Naive thymus-derived CD4-positive, alpha-beta T cell (primary cell): ENCODE data around the gene CD44. TPM values are rescaled to one million over a fixed set of nuclear protein-coding genes. Genes with fewer than 3 reads are reported as not detected.

Experiments
- ATAC-seq: fragments of 150-1000 bp; cut with Tn5 transposase; 2 replicates; pipeline ENCODE4 v1.10.0; 2021; ENCODE audit warnings: mild to moderate bottlenecking, moderate library complexity
- CTCF ChIA-PET: fragments of 350-600 bp; sonication (Branson Sonifier 250); formaldehyde crosslinking; loops from one replicate; lab custom pipeline; 2021; ENCODE audit warnings: antibody characterized with exemption; lab: Charles Lee
- POLR2A ChIA-PET: fragments of 350-600 bp; sonication (Branson Sonifier 250); formaldehyde crosslinking; loops from one replicate; lab custom pipeline; 2021; ENCODE audit warnings: antibody characterized with exemption, inconsistent platforms; lab: Charles Lee
- DNase-seq, 9 donors: peaks; one replicate each; pipeline versions ENCODE4 v3.0.0 to v3.0.0-alpha.2; 2020 to 2022; ENCODE audit warnings: mixed read lengths in 1 of 9
- H3K27ac ChIP-seq: one replicate; pipeline ENCODE4 v1.7.0; 2013; ENCODE audit warnings: mild to moderate bottlenecking, low read depth, low read length, moderate library complexity
- H3K27me3 ChIP-seq, 2 donors: one replicate each; pipeline ENCODE4 v1.7.0; 2013; ENCODE audit warnings: low read length in 2 of 2, mild to moderate bottlenecking in 2 of 2, moderate library complexity in 2 of 2; ENCODE audit not compliant: control insufficient read depth in 2 of 2, insufficient read depth in 2 of 2
- H3K36me3 ChIP-seq, 3 experiments: 1 replicate in 2 of 3; 2 replicates in 1 of 3; pipeline ENCODE4 v1.7.0; 2013; ENCODE audit warnings: low read length in 3 of 3, mild to moderate bottlenecking in 3 of 3, moderate library complexity in 1 of 3; ENCODE audit not compliant: insufficient read depth in 3 of 3, control insufficient read depth in 2 of 3
- H3K4me1 ChIP-seq, 2 donors: one replicate each; pipeline ENCODE4 v1.7.0; 2013; ENCODE audit warnings: low read length in 2 of 2, mild to moderate bottlenecking in 2 of 2, moderate library complexity in 1 of 2; ENCODE audit not compliant: control insufficient read depth in 2 of 2, insufficient read depth in 2 of 2
- H3K4me3 ChIP-seq: 2 replicates; pipeline ENCODE4 v1.7.0; 2013; ENCODE audit warnings: mild to moderate bottlenecking, low read length
- H3K9me3 ChIP-seq, 3 experiments: 1 replicate in 2 of 3; 2 replicates in 1 of 3; pipeline ENCODE4 v1.7.0; 2013; ENCODE audit warnings: low read length in 3 of 3; ENCODE audit not compliant: control insufficient read depth in 2 of 3
- H3K27ac Mint-ChIP-seq, 9 donors: one replicate each; pipeline ENCODE4 v1.8.0; 2020 to 2022; ENCODE audit warnings: mixed read lengths in 9 of 9, mild to moderate bottlenecking in 8 of 9, moderate library complexity in 5 of 9, inconsistent platforms in 2 of 9
- H3K27me3 Mint-ChIP-seq, 5 donors: one replicate each; pipeline ENCODE4 v1.8.0; 2021 to 2022; ENCODE audit warnings: mixed read lengths in 5 of 5, mild to moderate bottlenecking in 1 of 5
- H3K36me3 Mint-ChIP-seq, 5 donors: one replicate each; pipeline ENCODE4 v1.8.0; 2020 to 2022; ENCODE audit warnings: mixed read lengths in 5 of 5, mild to moderate bottlenecking in 3 of 5, inconsistent platforms in 1 of 5
- H3K4me1 Mint-ChIP-seq, 7 donors: one replicate each; pipeline ENCODE4 v1.8.0; 2020 to 2022; ENCODE audit warnings: mixed read lengths in 7 of 7, mild to moderate bottlenecking in 3 of 7, inconsistent platforms in 1 of 7
- H3K4me3 Mint-ChIP-seq, 10 donors: one replicate each; pipeline ENCODE4 v1.8.0; 2020 to 2022; ENCODE audit warnings: mild to moderate bottlenecking in 10 of 10, mixed read lengths in 10 of 10, moderate library complexity in 6 of 10, inconsistent platforms in 2 of 10
- H3K9me3 Mint-ChIP-seq, 11 donors: one replicate each; pipeline ENCODE4 v1.8.0; 2020 to 2022; ENCODE audit warnings: mixed read lengths in 11 of 11, mild to moderate bottlenecking in 4 of 11, inconsistent platforms in 1 of 11, moderate library complexity in 1 of 11
- intact Hi-C, 2 donors: fragments of 100-400 bp; cut with micrococcal nuclease; formaldehyde crosslinking; loops; one replicate each; pipeline ENCODE4 v1.15.1; 2023
- polyA plus RNA-seq, 2 donors: library from polyadenylated mRNA; unstranded; fragments of 300-500 nt; fragmentation: Illumina TruSeq; gene quantifications; one replicate each; pipeline ENCODE4 v1.2.3, GENCODE V29; 2021
- total RNA-seq, 6 experiments: library from RNA in 5 of 6; stranded (reverse) in 5 of 6; gene quantifications; 1 replicate in 5 of 6; 2 replicates in 1 of 6; pipeline ENCODE4 v1.2.3 and lab custom pipeline; 2021 to 2026

Gene CD44
- total and polyA plus RNA-seq, 7 experiments from 2014 or later: 332 to 1,223 (median 755) TPM

- ATAC-seq: peak; percentile 56
- H3K4me3 ChIP-seq: no peak overlapping the region
- ChIA-PET CTCF (interaction anchor here (1.0 to 1.8 kb wide), 4 partner anchors 9 to 321 kb away, joined by 3 to 8 read pairs (median 6); no protein-coding TSS in a partner anchor), POLR2A (interaction anchor here (0.8 to 2.8 kb wide), 11 partner anchors 8 to 124 kb away, joined by 3 to 12 read pairs (median 5); no protein-coding TSS in a partner anchor)
- H3K9me3 Mint-ChIP-seq: peaks cover 0 to 31% (median 12%) of the 10 kb centered on the region in 11 donors
- H3K9me3 ChIP-seq: peaks cover 0 to 9% (median 6%) of the 10 kb centered on the region in 3 experiments
- H3K27ac ChIP-seq: peak overlapping the region; percentile 75
- H3K36me3 Mint-ChIP-seq: peaks cover 0 to 15% (median 6%) of the 10 kb centered on the region in 5 donors
- peak in 2 of 9 donors; percentile 35 to 63 for DNase-seq
- H3K27ac Mint-ChIP-seq: peak overlapping the region; percentile 47 to 100 (median 99)
- peaks cover 50 to 52% of the 10 kb centered on the region in 2 donors for H3K4me1 ChIP-seq
- intact Hi-C loops: loop anchor here in 1 of 2 donors (1.0 to 2.0 kb wide), 3 partner anchors 12 to 82 kb away; no protein-coding TSS in a partner anchor
- H3K27me3 Mint-ChIP-seq: peaks cover 0 to 13% (median 0%) of the 10 kb centered on the region in 5 donors
- H3K27me3 ChIP-seq: no peaks in the 10 kb centered on the region
- no peaks in the 10 kb centered on the region for H3K36me3 ChIP-seq
- H3K4me1 Mint-ChIP-seq: peaks cover 18 to 92% (median 67%) of the 10 kb centered on the region in 7 donors
- peak overlapping the region in 9 of 10 donors; percentile 44 to 81 (median 70) for H3K4me3 Mint-ChIP-seq
Measured at GRCh38 chr11:35247863-35248262, 108.9 kb downstream of the CD44 start.

DNA sequence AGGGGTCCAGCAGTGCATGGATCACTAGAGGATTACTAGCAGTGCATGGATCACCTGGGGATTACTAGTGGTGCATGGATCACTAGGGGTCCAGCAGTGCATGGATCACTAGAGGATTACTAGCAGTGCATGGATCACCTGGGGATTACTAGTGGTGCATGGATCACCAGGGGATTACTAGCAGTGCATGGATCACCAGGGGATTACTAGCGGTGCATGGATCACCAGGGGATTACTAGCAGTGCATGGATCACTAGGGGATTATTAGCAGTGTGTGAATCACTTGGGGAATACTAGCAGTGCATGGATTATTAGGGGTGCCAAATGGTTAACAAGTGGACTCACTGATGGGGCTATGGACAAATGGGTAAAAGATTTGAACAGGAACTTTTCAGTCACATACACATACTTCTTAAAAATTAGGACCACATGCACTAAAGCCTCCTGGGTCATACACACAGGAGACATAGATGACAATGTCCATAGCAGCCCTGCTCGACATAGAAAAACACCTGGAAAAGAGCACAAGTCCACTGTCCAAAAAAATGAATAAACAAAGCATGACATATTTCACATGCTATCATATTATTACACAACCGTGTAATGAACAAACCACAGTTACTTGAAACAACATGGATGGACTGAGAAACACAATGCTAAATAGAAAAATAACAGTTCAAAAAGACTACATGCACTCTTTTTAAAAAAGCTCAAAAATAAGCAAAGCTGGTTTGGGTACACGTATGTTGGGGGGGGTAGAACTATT, 109.8 kb downstream of the CD44 start:
- H3K27me3 ChIP-seq: no peaks in the 10 kb centered on the region
- peaks cover 0 to 31% (median 12%) of the 10 kb centered on the region in 11 donors for H3K9me3 Mint-ChIP-seq

GRCh38 chr11:35250192-35250591, 111.2 kb downstream of the CD44 start:
- Mint-ChIP-seq H3K4me3 (peak overlapping the region in 1 of 10 donors; percentile 17), H3K36me3 (peaks cover 0 to 18% (median 6%) of the 10 kb centered on the region in 5 donors), H3K27me3 (peaks cover 0 to 18% (median 0%) of the 10 kb centered on the region in 5 donors), H3K27ac (peak overlapping the region in 7 of 9 donors; percentile 5 to 100 (median 91)), H3K4me1 (peaks cover 14 to 87% (median 45%) of the 10 kb centered on the region in 7 donors), H3K9me3 (peaks cover 0 to 31% (median 12%) of the 10 kb centered on the region in 11 donors)
- ATAC-seq (no peak), DNase-seq (no peak)
- H3K27ac ChIP-seq: no peak overlapping the region
- H3K36me3 ChIP-seq: no peaks in the 10 kb centered on the region
- peaks cover 34 to 35% of the 10 kb centered on the region in 2 donors for H3K4me1 ChIP-seq
- ChIA-PET CTCF (no interaction called here), POLR2A (no interaction called here)
- intact Hi-C loops: no loop called here
- H3K4me3 ChIP-seq: no peak overlapping the region
- peaks cover 0 to 9% (median 6%) of the 10 kb centered on the region in 3 experiments for H3K9me3 ChIP-seq
- H3K27me3 ChIP-seq: no peaks in the 10 kb centered on the region

More for the DNA sequence above, 109.8 kb downstream of the CD44 start:
- Histone ChIP-seq H3K27ac (peak overlapping the region; percentile 75), H3K36me3 (no peaks in the 10 kb centered on the region), H3K9me3 (peaks cover 0 to 9% (median 6%) of the 10 kb centered on the region in 3 experiments), H3K4me3 (no peak overlapping the region), H3K4me1 (peaks cover 43 to 44% of the 10 kb centered on the region in 2 donors)
- POLR2A ChIA-PET: no interaction called here
- Mint-ChIP-seq H3K36me3 (peaks cover 0 to 15% (median 4%) of the 10 kb centered on the region in 5 donors), H3K4me1 (peaks cover 14 to 90% (median 60%) of the 10 kb centered on the region in 7 donors), H3K27me3 (peaks cover 0 to 14% (median 0%) of the 10 kb centered on the region in 5 donors), H3K4me3 (peak overlapping the region in 2 of 10 donors; percentile 62 to 75), H3K27ac (peak overlapping the region in 8 of 9 donors; percentile 56 to 100 (median 99))
- intact Hi-C loops: no loop called here
- CTCF ChIA-PET: no interaction called here
- ATAC-seq (no peak), DNase-seq (no peak)

DNA sequence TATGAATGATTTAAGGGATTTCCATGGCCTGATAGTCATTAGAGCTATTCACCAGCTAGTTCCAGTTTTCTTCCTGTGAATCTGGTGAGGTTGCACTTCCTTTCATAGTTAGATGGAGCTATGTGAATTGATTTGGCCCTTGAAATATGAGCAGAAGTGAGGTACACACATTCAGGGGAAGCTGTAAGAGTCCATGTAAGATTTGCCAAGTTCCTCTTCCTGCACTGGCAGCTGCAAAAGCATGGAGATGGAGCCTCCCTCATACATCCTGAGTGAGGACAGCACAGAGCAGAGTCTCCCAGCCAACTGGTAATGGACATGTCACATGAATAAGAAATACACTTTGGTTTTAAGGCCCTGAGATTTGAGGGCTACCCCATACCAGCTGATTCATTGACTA, 111.7 kb downstream of the CD44 start:
- Histone ChIP-seq H3K4me3 (no peak overlapping the region), H3K4me1 (peaks cover 33% of the 10 kb centered on the region in 2 donors), H3K27me3 (no peaks in the 10 kb centered on the region), H3K36me3 (no peaks in the 10 kb centered on the region), H3K9me3 (peaks cover 0 to 9% (median 6%) of the 10 kb centered on the region in 3 experiments), H3K27ac (no peak overlapping the region)
- ChIA-PET POLR2A (interaction anchor here (0.7 kb wide), 1 partner anchor 8 kb away, joined by 3 read pairs; no protein-coding TSS in a partner anchor), CTCF (interaction anchor here (1.0 kb wide), 1 partner anchor 9 kb away, joined by 4 read pairs; no protein-coding TSS in a partner anchor)
- Mint-ChIP-seq H3K36me3 (peaks cover 0 to 21% (median 6%) of the 10 kb centered on the region in 5 donors), H3K9me3 (peaks cover 0 to 31% (median 12%) of the 10 kb centered on the region in 11 donors), H3K27ac (peak overlapping the region in 6 of 9 donors; percentile 6 to 99 (median 85)), H3K4me1 (peaks cover 14 to 85% (median 44%) of the 10 kb centered on the region in 7 donors), H3K4me3 (peak overlapping the region in 1 of 10 donors; percentile 17), H3K27me3 (peaks cover 0 to 21% (median 0%) of the 10 kb centered on the region in 5 donors)
- DNase-seq (no peak), ATAC-seq (no peak)
- intact Hi-C loops: no loop called here

DNA sequence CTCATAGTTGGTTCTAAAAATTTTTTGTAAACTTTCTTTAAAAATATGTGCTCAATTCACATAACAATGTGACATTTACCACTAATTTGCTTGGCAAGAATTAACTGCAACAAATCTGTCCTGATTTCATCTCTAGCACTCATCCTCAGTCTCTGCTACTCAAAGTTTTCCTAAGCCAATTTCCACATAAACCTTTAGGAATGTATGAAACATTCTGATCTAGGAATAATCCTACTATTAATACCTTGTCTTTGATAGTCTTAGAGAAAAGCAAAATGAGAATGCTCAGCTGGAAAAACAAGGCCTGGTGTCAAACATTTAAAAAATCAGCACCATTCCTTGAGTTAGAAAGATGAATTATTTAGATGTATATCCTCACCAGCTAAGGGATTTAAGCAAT, 114.3 kb downstream of the CD44 start:
- Histone ChIP-seq H3K9me3 (peaks cover 0 to 7% (median 6%) of the 10 kb centered on the region in 3 experiments), H3K4me3 (no peak overlapping the region), H3K27ac (no peak overlapping the region), H3K36me3 (no peaks in the 10 kb centered on the region), H3K27me3 (no peaks in the 10 kb centered on the region), H3K4me1 (peaks cover 27% of the 10 kb centered on the region in 2 donors)
- Mint-ChIP-seq H3K27me3 (peaks cover 0 to 22% (median 0%) of the 10 kb centered on the region in 5 donors), H3K27ac (peak overlapping the region in 3 of 9 donors; percentile 1 to 43 (median 2)), H3K4me3 (no peak overlapping the region), H3K4me1 (peaks cover 22 to 84% (median 43%) of the 10 kb centered on the region in 7 donors), H3K9me3 (peaks cover 0 to 22% (median 8%) of the 10 kb centered on the region in 11 donors), H3K36me3 (peaks cover 0 to 15% (median 6%) of the 10 kb centered on the region in 5 donors)
- ChIA-PET CTCF (no interaction called here), POLR2A (interaction anchor here (1.2 kb wide), 1 partner anchor 19 kb away, joined by 3 read pairs; no protein-coding TSS in a partner anchor)
- no peak for ATAC-seq
- DNase-seq: no peak
- intact Hi-C loops: no loop called here

GRCh38 chr11:35255514-35255913, 116.5 kb downstream of the CD44 start:
- Mint-ChIP-seq H3K9me3 (peaks cover 0 to 6% (median 0%) of the 10 kb centered on the region in 11 donors), H3K36me3 (peaks cover 0 to 12% (median 0%) of the 10 kb centered on the region in 5 donors), H3K27me3 (peaks cover 0 to 41% (median 0%) of the 10 kb centered on the region in 5 donors), H3K27ac (peak overlapping the region in 3 of 9 donors; percentile 25 to 84 (median 81)), H3K4me3 (peak overlapping the region in 1 of 10 donors; percentile 19), H3K4me1 (peaks cover 18 to 73% (median 39%) of the 10 kb centered on the region in 7 donors)
- DNase-seq: no peak
- peaks cover 19 to 25% of the 10 kb centered on the region in 2 donors for H3K4me1 ChIP-seq
- H3K9me3 ChIP-seq: no peaks in the 10 kb centered on the region
- H3K27me3 ChIP-seq: no peaks in the 10 kb centered on the region
- no peak overlapping the region for H3K27ac ChIP-seq
- intact Hi-C loops: no loop called here
- H3K36me3 ChIP-seq: no peaks in the 10 kb centered on the region
- ChIA-PET POLR2A (interaction anchor here (1.2 to 2.3 kb wide), 5 partner anchors 8 to 22 kb away, joined by 3 to 11 read pairs (median 5); no protein-coding TSS in a partner anchor), CTCF (interaction anchor here (1.7 kb wide), 1 partner anchor 11 kb away, joined by 4 read pairs; no protein-coding TSS in a partner anchor)
- no peak for ATAC-seq
- no peak overlapping the region for H3K4me3 ChIP-seq
